Measurements from ENCODE around the gene LTBP2. TPM values are rescaled to one million over a fixed set of nuclear protein-coding genes. Genes with fewer than 3 reads are reported as not detected.

LTBP2 gene
- total RNA-seq, 4 donors from 2014 or later, result 81.3 to 240 (median 189) TPM

- no peak for DNase-seq
- WGBS, 2 donors, result 60 to 68% methylated on average over 10 of the region's 10 CpGs
- H3K27me3 ChIP-seq, result no peaks in the 10 kb centered on the region
- no peak overlapping the region for H3K4me3 ChIP-seq (replicated peaks in 1 of 3)
- TF ChIP-seq CTCF (IDR thresholded peaks at IDR 0.05) (no peak), POLR2A (IDR thresholded peaks at IDR 0.05) (no peak)
- H3K9me3 ChIP-seq, result no peaks in the 10 kb centered on the region
- H3K36me3 ChIP-seq, result no peaks in the 10 kb centered on the region
- intact Hi-C loops (cut with DNase I), result loop anchor here (5.0 to 10.0 kb wide), 3 partner anchors 86 to 256 kb away; no protein-coding TSS in a partner anchor
- peaks cover 5 to 49% of the 10 kb centered on the region in 2 donors for H3K4me1 ChIP-seq
- H3K27ac ChIP-seq, result no peak overlapping the region
Measured at GRCh38 chr14:74618078-74618952, 6.3 kb upstream of the LTBP2 start.

- TF ChIP-seq CTCF (IDR thresholded peaks at IDR 0.05), result no peak
- TF ChIP-seq POLR2A (IDR thresholded peaks at IDR 0.05), result no peak
- no peak for DNase-seq
- intact Hi-C loops (cut with DNase I), result loop anchor here (5.0 to 10.0 kb wide), 3 partner anchors 88 to 255 kb away; no protein-coding TSS in a partner anchor
- Histone ChIP-seq H3K9me3 (no peaks in the 10 kb centered on the region), H3K36me3 (no peaks in the 10 kb centered on the region), H3K4me3 (replicated peaks in 1 of 3) (no peak overlapping the region), H3K4me1 (peaks cover 10 to 56% of the 10 kb centered on the region in 2 donors), H3K27ac (no peak overlapping the region), H3K27me3 (no peaks in the 10 kb centered on the region)
- 82 to 90% methylated on average over 12 to 13 of the region's 13 CpGs for WGBS, 2 donors
Measured at GRCh38 chr14:74616996-74617700, 5.1 kb upstream of the LTBP2 start.

GRCh38 chr14:74616507-74616906 lies 4.5 kb upstream of the LTBP2 start:
- H3K4me1 ChIP-seq, result peaks cover 10 to 56% of the 10 kb centered on the region in 2 donors
- no peaks in the 10 kb centered on the region for H3K9me3 ChIP-seq
- no peaks in the 10 kb centered on the region for H3K27me3 ChIP-seq
- TF ChIP-seq POLR2A (IDR thresholded peaks at IDR 0.05) (no peak), CTCF (IDR thresholded peaks at IDR 0.05) (no peak)
- 60 to 69% methylated on average over 4 of the region's 4 CpGs for WGBS, 2 donors
- DNase-seq, result no peak
- intact Hi-C loops (cut with DNase I), result loop anchor here (5.0 to 10.0 kb wide), 3 partner anchors 88 to 254 kb away; no protein-coding TSS in a partner anchor
- H3K4me3 ChIP-seq (replicated peaks in 1 of 3), result no peak overlapping the region
- no peak overlapping the region for H3K27ac ChIP-seq
- H3K36me3 ChIP-seq, result no peaks in the 10 kb centered on the region

- no peaks in the 10 kb centered on the region for H3K27me3 ChIP-seq
- H3K4me1 ChIP-seq, result peaks cover 10 to 54% of the 10 kb centered on the region in 2 donors
- 91 to 94% methylated on average over 14 of the region's 14 CpGs for WGBS, 2 donors
- no peak for DNase-seq
- no peaks in the 10 kb centered on the region for H3K9me3 ChIP-seq
- TF ChIP-seq CTCF (IDR thresholded peaks at IDR 0.05) (no peak), POLR2A (IDR thresholded peaks at IDR 0.05) (no peak)
- H3K36me3 ChIP-seq, result no peaks in the 10 kb centered on the region
- intact Hi-C loops (cut with DNase I), result loop anchor here (5.0 to 10.0 kb wide), 3 partner anchors 89 to 253 kb away; no protein-coding TSS in a partner anchor
- H3K4me3 ChIP-seq (replicated peaks in 1 of 3), result no peak overlapping the region
- H3K27ac ChIP-seq, result no peak overlapping the region
Measured at GRCh38 chr14:74615735-74616134, 3.7 kb upstream of the LTBP2 start.

Data from thyroid gland (tissue), 4 donors.